ENCODE measurements around the gene MICAL2.

GRCh38 chr11:12177739-12178338, 67.4 kb downstream of the MICAL2 start:
- no peak for TF ChIP-seq BRCA1 (IDR thresholded peaks at IDR 0.05; ENCODE audit: low read depth, low read length)
- TF ChIP-seq CTCF (IDR thresholded peaks at IDR 0.05; ENCODE audit: control extremely low read depth in 1 of 3, insufficient read depth in 1 of 3, low read depth in 1 of 3, low read length in 3 of 3): no peak
- TF ChIP-seq TAF1 (IDR thresholded peaks at IDR 0.05; ENCODE audit: low read depth, low read length): no peak
- TF ChIP-seq CEBPB (IDR thresholded peaks at IDR 0.05; ENCODE audit: low read depth, low read length): no peak
- TF ChIP-seq POLR2A (IDR thresholded peaks at IDR 0.05; ENCODE audit: control extremely low read depth in 1 of 2, low read depth in 2 of 2, low read length in 2 of 2): no peak
- TF ChIP-seq POLR2AphosphoS5 (IDR thresholded peaks at IDR 0.05; ENCODE audit: low read depth, low read length): no peak
- TF ChIP-seq EZH2 (IDR thresholded peaks at IDR 0.05; ENCODE audit: low read depth, low read length, severe bottlenecking): no peak
- TF ChIP-seq RXRA (IDR thresholded peaks at IDR 0.05; ENCODE audit: insufficient read depth, low read depth, low read length): no peak
- no peak for TF ChIP-seq TEAD4 (IDR thresholded peaks at IDR 0.05; ENCODE audit: low read depth, low read length)
- TF ChIP-seq YY1 (IDR thresholded peaks at IDR 0.05; ENCODE audit: low read depth, low read length): no peak
- TF ChIP-seq JUND (IDR thresholded peaks at IDR 0.05; ENCODE audit: low read length): no peak
- no peak for TF ChIP-seq EP300 (IDR thresholded peaks at IDR 0.05; ENCODE audit: borderline replicate concordance in 1 of 2, low read depth in 2 of 2, low read length in 2 of 2)

Measured in H1 (cell line).